GM06990 (cell line): ENCODE data around the gene HELZ2.
A peak's percentile ranks its signal among the peaks of the same experiment; 100 is the strongest.

Experiments
- DNase-seq: peaks from one replicate; pipeline ENCODE4 v3.0.0-alpha.2; 2011; ENCODE audit not compliant: insufficient read length; ENCODE audit errors: extremely low read depth
- H3K27me3 ChIP-seq: replicated peaks from 2 replicates; pipeline ENCODE4 v1.6.0; 2011; ENCODE audit warnings: low read length; ENCODE audit not compliant: control insufficient read depth, insufficient read depth
- H3K36me3 ChIP-seq: 2 replicates; pipeline ENCODE4 v1.5.1; 2011; ENCODE audit warnings: low read length; ENCODE audit not compliant: control insufficient read depth, insufficient read depth
- H3K4me3 ChIP-seq: replicated peaks from 2 replicates; pipeline ENCODE4 v1.5.1; 2011; ENCODE audit warnings: low read depth, mild to moderate bottlenecking, control low read depth, low read length
- CTCF ChIP-seq: IDR thresholded peaks from 2 replicates; pipeline ENCODE4 v1.5.1; 2011; ENCODE audit warnings: low read length, control low read depth, mild to moderate bottlenecking, inconsistent platforms; ENCODE audit not compliant: insufficient read depth, poor library complexity, severe bottlenecking

HELZ2 gene

GRCh38 chr20:63585616-63586565 is 11.9 kb upstream of the HELZ2 start:
- TF ChIP-seq CTCF: no peak
- Histone ChIP-seq H3K27me3 (no peaks in the 10 kb centered on the region), H3K36me3 (peaks cover 5% of the 10 kb centered on the region), H3K4me3 (no peak overlapping the region)
- DNase-seq: no peak

GRCh38 chr20:63582382-63583063 is 8.5 kb upstream of the HELZ2 start:
- Histone ChIP-seq H3K4me3 (no peak overlapping the region), H3K27me3 (no peaks in the 10 kb centered on the region), H3K36me3 (peaks cover 3% of the 10 kb centered on the region; the same call in 1 of the 2 replicates)
- DNase-seq: no peak
- no peak for TF ChIP-seq CTCF

GRCh38 chr20:63580796-63581461 is 6.9 kb upstream of the HELZ2 start:
- no peak for DNase-seq

GRCh38 chr20:63579017-63579694 is 5.1 kb upstream of the HELZ2 start:
- H3K36me3 ChIP-seq: no peaks in the 10 kb centered on the region
- no peak overlapping the region for H3K4me3 ChIP-seq
- no peak for DNase-seq
- H3K27me3 ChIP-seq: no peaks in the 10 kb centered on the region
- no peak for TF ChIP-seq CTCF

More at GRCh38 chr20:63580796-63581461, 6.9 kb upstream of the HELZ2 start:
- Histone ChIP-seq H3K4me3 (no peak overlapping the region), H3K36me3 (no peaks in the 10 kb centered on the region), H3K27me3 (no peaks in the 10 kb centered on the region)
- TF ChIP-seq CTCF: peak; percentile 76

GRCh38 chr20:63578224-63579016 is 4.4 kb upstream of the HELZ2 start:
- Histone ChIP-seq H3K27me3 (no peaks in the 10 kb centered on the region), H3K36me3 (no peaks in the 10 kb centered on the region)
- DNase-seq: no peak

More at GRCh38 chr20:63578224-63579016, 4.4 kb upstream of the HELZ2 start:
- no peak overlapping the region for H3K4me3 ChIP-seq
- peak; percentile 35 for TF ChIP-seq CTCF
